Measurements from ENCODE around the gene CLIP2.

DNA sequence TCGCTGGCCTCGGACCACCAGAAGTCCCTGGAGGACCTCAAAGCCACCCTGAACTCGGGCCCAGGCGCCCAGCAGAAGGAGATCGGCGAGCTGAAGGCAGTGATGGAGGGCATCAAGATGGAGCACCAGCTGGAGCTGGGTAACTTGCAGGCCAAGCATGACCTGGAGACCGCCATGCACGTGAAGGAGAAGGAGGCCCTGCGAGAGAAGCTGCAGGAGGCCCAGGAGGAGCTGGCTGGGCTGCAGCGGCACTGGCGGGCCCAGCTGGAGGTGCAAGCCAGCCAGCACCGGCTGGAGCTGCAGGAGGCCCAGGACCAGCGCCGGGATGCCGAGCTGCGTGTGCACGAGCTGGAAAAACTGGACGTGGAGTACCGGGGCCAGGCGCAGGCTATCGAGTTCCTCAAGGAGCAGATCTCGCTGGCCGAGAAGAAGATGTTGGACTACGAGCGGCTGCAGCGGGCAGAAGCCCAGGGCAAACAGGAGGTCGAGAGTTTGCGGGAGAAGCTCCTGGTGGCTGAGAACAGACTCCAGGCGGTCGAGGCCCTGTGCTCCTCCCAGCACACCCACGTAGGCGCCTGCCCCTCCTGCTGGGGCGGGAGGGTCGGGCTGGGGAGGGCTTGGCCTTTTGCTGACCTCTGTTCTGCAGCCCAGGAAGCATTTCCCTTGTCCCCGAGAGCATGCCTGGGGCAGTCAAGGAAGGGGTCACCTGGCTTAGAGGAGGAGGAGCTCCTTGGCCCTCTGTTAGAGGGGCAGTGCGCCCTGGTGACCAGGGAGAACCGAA lies 87.2 kb downstream of the CLIP2 start:
- TF ChIP-seq, protein P1, sequence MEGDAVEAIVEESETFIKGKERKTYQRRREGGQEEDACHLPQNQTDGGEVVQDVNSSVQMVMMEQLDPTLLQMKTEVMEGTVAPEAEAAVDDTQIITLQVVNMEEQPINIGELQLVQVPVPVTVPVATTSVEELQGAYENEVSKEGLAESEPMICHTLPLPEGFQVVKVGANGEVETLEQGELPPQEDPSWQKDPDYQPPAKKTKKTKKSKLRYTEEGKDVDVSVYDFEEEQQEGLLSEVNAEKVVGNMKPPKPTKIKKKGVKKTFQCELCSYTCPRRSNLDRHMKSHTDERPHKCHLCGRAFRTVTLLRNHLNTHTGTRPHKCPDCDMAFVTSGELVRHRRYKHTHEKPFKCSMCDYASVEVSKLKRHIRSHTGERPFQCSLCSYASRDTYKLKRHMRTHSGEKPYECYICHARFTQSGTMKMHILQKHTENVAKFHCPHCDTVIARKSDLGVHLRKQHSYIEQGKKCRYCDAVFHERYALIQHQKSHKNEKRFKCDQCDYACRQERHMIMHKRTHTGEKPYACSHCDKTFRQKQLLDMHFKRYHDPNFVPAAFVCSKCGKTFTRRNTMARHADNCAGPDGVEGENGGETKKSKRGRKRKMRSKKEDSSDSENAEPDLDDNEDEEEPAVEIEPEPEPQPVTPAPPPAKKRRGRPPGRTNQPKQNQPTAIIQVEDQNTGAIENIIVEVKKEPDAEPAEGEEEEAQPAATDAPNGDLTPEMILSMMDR (conservative IDR thresholded peaks at IDR 0.05; ENCODE audit: low read length), result no peak
- TF ChIP-seq EZH2phosphoT487 (IDR thresholded peaks at IDR 0.05; ENCODE audit: borderline replicate concordance), result no peak

Measured in Loucy (cell line).